ENCODE measurements around the gene AHNAK. TPM values are rescaled to one million over a fixed set of nuclear protein-coding genes. Genes with fewer than 3 reads are reported as not detected.
A peak's percentile ranks its signal among the peaks of the same experiment; 100 is the strongest.

The AHNAK gene
- total RNA-seq, 4 donors from 2014 or later: 1,345 to 1,611 (median 1,532) TPM

GRCh38 chr11:62462508-62462892 lies 84.1 kb downstream of the AHNAK start:
- TF ChIP-seq CTCF (IDR thresholded peaks at IDR 0.05): no peak
- TF ChIP-seq POLR2A (IDR thresholded peaks at IDR 0.05): no peak
- WGBS, 2 donors: 51 to 69% methylated on average over 9 of the region's 9 CpGs
- no peak overlapping the region for H3K4me3 ChIP-seq (ENCODE audit: low read depth, poor library complexity, severe bottlenecking)
- intact Hi-C loops (cut with DNase I; ENCODE audit: low total_unique reads): no loop called here
- DNase-seq (ENCODE audit: low spot score in 2 of 2): no peak

DNA sequence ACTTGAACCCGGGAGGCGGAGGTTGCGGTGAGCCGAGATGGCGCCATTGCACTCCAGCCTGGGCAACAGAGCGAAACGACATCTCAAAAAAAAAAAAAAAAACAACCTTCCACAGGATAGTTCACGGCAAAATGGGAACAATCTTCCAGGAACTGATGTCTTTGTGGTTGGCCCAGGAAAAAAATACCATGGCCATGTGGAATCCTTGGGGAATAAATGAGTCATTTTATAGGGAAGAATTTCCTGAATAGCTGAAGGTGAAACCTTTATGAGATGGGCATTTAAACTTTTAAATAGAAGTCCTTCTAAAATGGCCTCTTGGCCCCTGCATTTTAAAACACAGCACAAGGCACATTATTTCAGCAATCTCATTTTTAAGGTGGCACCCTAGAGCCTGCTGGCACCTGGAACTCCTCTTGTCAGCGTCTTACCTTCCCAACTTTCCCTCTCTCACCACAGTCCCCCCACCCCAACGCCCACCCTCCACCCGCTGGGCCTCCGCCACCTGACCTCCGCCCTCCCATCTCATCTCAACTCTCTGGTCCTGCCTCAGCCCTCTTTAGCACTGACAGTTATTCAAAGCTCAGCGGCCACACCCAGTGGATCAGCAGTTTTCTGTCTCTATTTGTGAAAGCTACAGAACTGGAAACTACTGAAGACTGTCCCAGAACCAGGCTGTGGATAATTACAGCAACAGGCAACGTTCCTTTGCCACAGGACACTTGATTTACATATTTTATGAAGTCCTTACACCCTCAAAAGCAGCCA lies 84.7 kb downstream of the AHNAK start:
- peak; percentile 68 to 89 for DNase-seq (ENCODE audit: low spot score in 2 of 2)
- 48 to 62% methylated on average over 15 of the region's 15 CpGs for WGBS, 2 donors
- TF ChIP-seq CTCF (IDR thresholded peaks at IDR 0.05) (no peak), POLR2A (IDR thresholded peaks at IDR 0.05) (no peak)
- H3K4me3 ChIP-seq (ENCODE audit: low read depth, poor library complexity, severe bottlenecking): no peak overlapping the region
- intact Hi-C loops (cut with DNase I; ENCODE audit: low total_unique reads): no loop called here

DNA sequence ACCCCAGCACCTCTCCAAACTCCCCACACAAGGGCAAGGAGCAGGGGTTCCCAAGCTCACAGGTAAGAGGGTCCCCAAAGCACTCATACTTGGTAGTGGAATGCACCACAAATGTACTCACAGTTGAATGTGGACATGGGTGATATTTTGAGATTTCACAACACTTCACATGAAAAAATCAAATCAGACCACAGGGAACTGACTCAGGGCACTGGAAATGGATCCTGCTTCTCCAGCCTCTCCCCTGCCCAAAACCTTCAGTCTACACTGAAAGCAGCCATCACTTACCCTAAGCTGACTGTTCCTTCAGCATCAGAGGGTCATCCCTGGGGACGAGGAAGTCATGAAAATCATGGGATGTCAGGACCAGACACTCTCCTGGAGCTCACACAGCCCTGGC lies 87.5 kb downstream of the AHNAK start:
- intact Hi-C loops (cut with DNase I; ENCODE audit: low total_unique reads): no loop called here
- DNase-seq (ENCODE audit: low spot score in 2 of 2): no peak
- 88 to 89% methylated on average over 1 of the region's 1 CpG for WGBS, 2 donors
- TF ChIP-seq CTCF (IDR thresholded peaks at IDR 0.05) (no peak), POLR2A (IDR thresholded peaks at IDR 0.05) (no peak)
- no peak overlapping the region for H3K4me3 ChIP-seq (ENCODE audit: low read depth, poor library complexity, severe bottlenecking)

DNA sequence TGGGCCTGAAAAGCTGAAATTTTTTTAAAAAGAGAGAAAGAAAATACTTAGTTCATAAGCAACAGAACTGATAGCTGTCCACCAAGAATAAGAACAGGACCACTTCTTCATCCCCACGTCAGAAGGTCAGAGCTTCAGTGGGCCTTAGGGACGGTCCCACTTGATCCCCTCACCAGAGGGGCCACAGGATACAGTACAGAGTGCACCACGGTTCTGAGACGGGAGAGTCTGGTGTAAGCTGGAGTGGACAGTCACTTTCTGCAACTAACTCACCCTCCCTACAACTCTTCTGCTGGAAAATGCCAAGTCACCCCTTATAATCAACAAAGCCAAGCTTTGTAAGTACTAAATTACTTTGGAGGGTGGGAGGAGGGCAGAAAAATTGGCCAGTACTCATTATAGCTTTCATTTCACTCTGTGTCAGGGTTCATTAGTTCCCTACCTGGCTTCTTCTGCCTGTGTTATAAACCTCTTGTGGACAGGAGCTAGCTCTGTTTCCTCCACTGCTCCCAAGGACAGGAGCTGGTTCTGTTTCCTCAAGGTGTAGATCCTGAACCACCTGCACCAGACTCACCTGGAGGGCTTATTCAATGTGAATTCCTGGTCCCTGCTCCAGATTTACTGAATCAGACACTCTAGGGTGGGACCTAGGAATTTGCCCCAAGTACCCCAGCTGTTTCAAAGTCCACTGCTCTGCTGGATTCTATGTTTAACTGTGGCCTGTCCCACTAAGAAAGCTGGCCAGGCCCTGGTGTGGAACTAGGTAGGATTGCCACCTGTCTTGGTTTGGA lies 88.2 kb downstream of the AHNAK start:
- no peak for TF ChIP-seq CTCF (IDR thresholded peaks at IDR 0.05)
- TF ChIP-seq POLR2A (IDR thresholded peaks at IDR 0.05): no peak
- intact Hi-C loops (cut with DNase I; ENCODE audit: low total_unique reads): no loop called here
- H3K4me3 ChIP-seq (ENCODE audit: low read depth, poor library complexity, severe bottlenecking): no peak overlapping the region
- no peak for DNase-seq (ENCODE audit: low spot score in 2 of 2)
- WGBS, 2 donors: 54 to 80% methylated on average over 4 of the region's 4 CpGs

DNA sequence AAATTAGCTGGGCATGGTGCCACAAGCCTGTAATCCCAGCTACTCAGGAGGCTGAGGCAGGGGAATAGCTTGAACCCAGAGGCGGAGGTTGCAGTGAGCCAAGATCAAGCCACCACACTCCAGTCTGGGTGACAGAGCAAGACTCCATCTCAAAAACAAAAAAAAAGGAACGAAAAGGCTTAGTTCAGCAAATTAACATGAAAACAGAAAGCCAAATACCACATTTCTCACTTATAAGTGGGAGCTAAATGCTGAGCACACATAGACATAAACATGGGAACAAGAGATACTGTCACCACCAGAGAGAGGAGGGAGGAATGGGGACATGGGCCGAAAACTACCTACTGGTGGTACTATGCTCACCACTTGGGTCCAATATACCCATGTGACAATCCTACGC lies 89.1 kb downstream of the AHNAK start:
- 80 to 86% methylated on average over 4 of the region's 4 CpGs for WGBS, 2 donors
- intact Hi-C loops (cut with DNase I; ENCODE audit: low total_unique reads): no loop called here
- no peak overlapping the region for H3K4me3 ChIP-seq (ENCODE audit: low read depth, poor library complexity, severe bottlenecking)
- no peak for TF ChIP-seq CTCF (IDR thresholded peaks at IDR 0.05)
- no peak for TF ChIP-seq POLR2A (IDR thresholded peaks at IDR 0.05)
- DNase-seq (ENCODE audit: low spot score in 2 of 2): no peak

All from lower leg skin (tissue), 4 donors.